Measurements from ENCODE around the gene CACNB2. TPM values are rescaled to one million over a fixed set of nuclear protein-coding genes. Genes with fewer than 3 reads are reported as not detected.

CACNB2 gene
- total RNA-seq, 4 donors from 2014 or later: 11.6 to 13.8 (median 12.1) TPM

GRCh38 chr10:18252086-18252485, 111.9 kb downstream of the CACNB2 start:
- H3K27ac ChIP-seq: no peak overlapping the region
- no peak for DNase-seq (ENCODE audit: low spot score in 2 of 2)
- no peaks in the 10 kb centered on the region for H3K27me3 ChIP-seq
- no peak overlapping the region for H3K4me3 ChIP-seq
- WGBS: 66% methylated on average over 7 of the region's 7 CpGs
- H3K4me1 ChIP-seq: no peaks in the 10 kb centered on the region
- TF ChIP-seq POLR2AphosphoS5 (IDR thresholded peaks at IDR 0.05) (no peak), POLR2A (IDR thresholded peaks at IDR 0.05) (no peak), EP300 (IDR thresholded peaks at IDR 0.05) (no peak), CTCF (IDR thresholded peaks at IDR 0.05) (no peak)
- H3K9me3 ChIP-seq: no peaks in the 10 kb centered on the region
- no peaks in the 10 kb centered on the region for H3K36me3 ChIP-seq

DNA sequence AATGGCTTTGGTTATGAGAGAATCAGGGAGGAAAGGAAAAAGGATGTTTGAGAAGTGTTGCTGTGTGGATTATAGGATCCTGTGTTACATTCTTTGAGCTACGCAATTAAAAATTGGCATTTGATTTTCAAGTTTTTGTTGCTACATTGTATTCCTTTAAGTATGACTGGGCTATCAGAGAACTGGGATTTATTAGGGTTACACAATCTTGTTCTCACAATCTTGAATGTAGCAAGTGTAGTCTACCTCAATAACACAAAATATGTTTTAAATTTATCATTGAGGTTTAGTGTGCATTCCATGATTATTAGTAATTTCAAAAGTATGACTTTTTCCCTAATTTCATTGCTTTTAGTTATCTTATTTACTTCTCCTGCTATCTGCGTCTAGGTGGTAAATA, 113.9 kb downstream of the CACNB2 start:
- H3K4me1 ChIP-seq: no peaks in the 10 kb centered on the region
- no peaks in the 10 kb centered on the region for H3K9me3 ChIP-seq
- no peaks in the 10 kb centered on the region for H3K27me3 ChIP-seq
- no peaks in the 10 kb centered on the region for H3K36me3 ChIP-seq
- no peak for TF ChIP-seq CTCF (IDR thresholded peaks at IDR 0.05)
- TF ChIP-seq POLR2A (IDR thresholded peaks at IDR 0.05): no peak
- no peak for TF ChIP-seq EP300 (IDR thresholded peaks at IDR 0.05)
- TF ChIP-seq POLR2AphosphoS5 (IDR thresholded peaks at IDR 0.05): no peak
- 75% methylated on average over 2 of the region's 2 CpGs for WGBS
- H3K27ac ChIP-seq: no peak overlapping the region
- no peak overlapping the region for H3K4me3 ChIP-seq
- DNase-seq (ENCODE audit: low spot score in 2 of 2): no peak

GRCh38 chr10:18254692-18255091, 114.5 kb downstream of the CACNB2 start:
- Histone ChIP-seq H3K4me3 (no peak overlapping the region), H3K36me3 (no peaks in the 10 kb centered on the region), H3K27ac (no peak overlapping the region), H3K4me1 (no peaks in the 10 kb centered on the region), H3K9me3 (no peaks in the 10 kb centered on the region), H3K27me3 (no peaks in the 10 kb centered on the region)
- TF ChIP-seq POLR2A (IDR thresholded peaks at IDR 0.05) (no peak), POLR2AphosphoS5 (IDR thresholded peaks at IDR 0.05) (no peak), EP300 (IDR thresholded peaks at IDR 0.05) (no peak), CTCF (IDR thresholded peaks at IDR 0.05) (no peak)
- DNase-seq (ENCODE audit: low spot score in 2 of 2): no peak
- WGBS: 88% methylated on average over 4 of the region's 4 CpGs

DNA sequence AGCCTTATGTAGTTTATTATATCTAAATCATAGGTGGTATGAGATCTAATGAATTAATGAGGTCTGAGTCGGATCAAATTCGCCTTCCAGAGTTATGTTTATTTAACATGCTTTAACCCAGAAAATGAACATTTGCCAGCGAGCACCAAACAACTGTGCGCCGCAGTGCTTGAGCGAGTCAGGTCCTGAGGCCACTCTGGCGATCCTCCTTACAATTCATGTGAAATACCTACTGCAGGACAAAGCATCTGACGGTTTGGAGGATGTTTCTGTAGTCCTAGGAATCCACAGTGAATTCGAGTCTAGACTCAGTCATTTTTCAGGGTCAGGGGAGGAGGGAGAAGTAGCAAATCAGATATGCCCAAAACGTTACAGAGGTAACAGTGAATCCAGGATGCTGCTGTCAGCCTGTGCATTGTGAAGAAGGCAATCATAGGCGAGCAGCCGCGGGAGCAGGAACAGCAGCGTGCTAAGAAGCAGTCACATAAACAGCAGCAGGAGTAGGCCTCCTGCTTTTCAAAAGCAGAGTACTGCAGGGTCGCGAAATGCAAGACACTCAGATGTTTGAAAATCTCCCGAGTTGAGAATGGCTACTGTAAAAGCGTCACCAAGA, 120.2 kb downstream of the CACNB2 start:
- no peaks in the 10 kb centered on the region for H3K27me3 ChIP-seq
- TF ChIP-seq POLR2AphosphoS5 (IDR thresholded peaks at IDR 0.05) (no peak), EP300 (IDR thresholded peaks at IDR 0.05) (no peak), POLR2A (IDR thresholded peaks at IDR 0.05) (no peak)
- 50% methylated on average over 18 of the region's 18 CpGs for WGBS
- no peaks in the 10 kb centered on the region for H3K36me3 ChIP-seq
- no peaks in the 10 kb centered on the region for H3K9me3 ChIP-seq
- DNase-seq (ENCODE audit: low spot score in 2 of 2): no peak
- no peak overlapping the region for H3K4me3 ChIP-seq
- H3K27ac ChIP-seq: no peak overlapping the region
- peaks cover 2% of the 10 kb centered on the region for H3K4me1 ChIP-seq

DNA sequence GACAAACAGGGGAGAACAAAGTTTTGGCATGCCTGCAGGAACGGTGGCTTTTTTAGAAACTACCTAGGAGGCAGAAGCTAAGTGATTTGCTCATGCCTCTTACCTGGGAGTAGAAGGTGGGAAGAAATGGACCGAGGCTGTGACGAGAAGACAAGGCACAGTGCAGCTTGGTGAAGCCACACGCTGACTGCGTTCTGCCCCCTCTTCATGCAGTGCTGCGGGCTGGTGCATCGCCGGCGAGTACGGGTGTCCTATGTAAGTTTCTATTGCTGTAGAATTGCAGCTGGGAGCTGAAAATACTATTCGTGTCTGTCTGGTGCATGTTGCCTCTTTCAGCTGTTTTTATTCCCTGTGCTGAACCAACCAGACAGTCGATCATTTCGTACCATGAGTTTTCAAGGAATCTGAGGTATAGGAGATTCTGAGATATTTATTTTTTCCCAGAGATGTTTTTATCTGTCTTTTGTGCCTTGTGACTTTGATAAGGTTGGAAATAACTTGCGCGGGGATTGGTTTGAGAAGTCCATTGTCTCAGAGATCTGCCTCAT, 120.9 kb downstream of the CACNB2 start:
- TF ChIP-seq CTCF (IDR thresholded peaks at IDR 0.05) (no peak), POLR2AphosphoS5 (IDR thresholded peaks at IDR 0.05) (no peak), EP300 (IDR thresholded peaks at IDR 0.05) (no peak), POLR2A (IDR thresholded peaks at IDR 0.05) (no peak)
- no peaks in the 10 kb centered on the region for H3K36me3 ChIP-seq
- H3K4me1 ChIP-seq: peaks cover 2% of the 10 kb centered on the region
- H3K4me3 ChIP-seq: no peak overlapping the region
- no peak for DNase-seq (ENCODE audit: low spot score in 2 of 2)
- 61% methylated on average over 15 of the region's 15 CpGs for WGBS
- H3K27ac ChIP-seq: no peak overlapping the region
- H3K27me3 ChIP-seq: no peaks in the 10 kb centered on the region
- no peaks in the 10 kb centered on the region for H3K9me3 ChIP-seq
